Measurements from ENCODE around the gene ITM2B. TPM values are rescaled to one million over a fixed set of nuclear protein-coding genes. Genes with fewer than 3 reads are reported as not detected.

The ITM2B gene
- total and polyA plus RNA-seq, 2 donors (not counting 1 experiment from before 2014, with no cell fraction given): 122 to 177 TPM

DNA sequence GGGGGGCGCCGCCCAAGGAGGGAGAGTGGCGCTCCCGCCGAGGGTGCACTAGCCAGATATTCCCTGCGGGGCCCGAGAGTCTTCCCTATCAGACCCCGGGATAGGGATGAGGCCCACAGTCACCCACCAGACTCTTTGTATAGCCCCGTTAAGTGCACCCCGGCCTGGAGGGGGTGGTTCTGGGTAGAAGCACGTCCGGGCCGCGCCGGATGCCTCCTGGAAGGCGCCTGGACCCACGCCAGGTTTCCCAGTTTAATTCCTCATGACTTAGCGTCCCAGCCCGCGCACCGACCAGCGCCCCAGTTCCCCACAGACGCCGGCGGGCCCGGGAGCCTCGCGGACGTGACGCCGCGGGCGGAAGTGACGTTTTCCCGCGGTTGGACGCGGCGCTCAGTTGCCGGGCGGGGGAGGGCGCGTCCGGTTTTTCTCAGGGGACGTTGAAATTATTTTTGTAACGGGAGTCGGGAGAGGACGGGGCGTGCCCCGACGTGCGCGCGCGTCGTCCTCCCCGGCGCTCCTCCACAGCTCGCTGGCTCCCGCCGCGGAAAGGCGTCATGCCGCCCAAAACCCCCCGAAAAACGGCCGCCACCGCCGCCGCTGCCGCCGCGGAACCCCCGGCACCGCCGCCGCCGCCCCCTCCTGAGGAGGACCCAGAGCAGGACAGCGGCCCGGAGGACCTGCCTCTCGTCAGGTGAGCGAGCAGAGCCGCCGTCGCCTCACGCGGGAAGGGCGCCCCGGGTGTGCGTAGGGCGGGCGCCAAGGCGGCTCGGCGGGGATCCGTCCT lies 70.5 kb downstream of the ITM2B start, which contains the start of gene RB1:
Gene RB1 (plus strand): TSS at position 393 of the 784 bp plus-strand sequence. CDS start 162 bp downstream, at position 555.
- Histone ChIP-seq H4K20me1 (ENCODE audit: control insufficient read depth, insufficient read depth, low read length, poor library complexity, severe bottlenecking) (no peaks in the 10 kb centered on the region), H3K27ac (ENCODE audit: low read length in 2 of 2) (peak within 1 kb of the TSS; percentile 99 to 100), H3K36me3 (replicated peaks in 1 of 2; ENCODE audit: control extremely low read depth in 1 of 2, control insufficient read depth in 1 of 2, extremely low read depth in 1 of 2, insufficient read depth in 2 of 2, low read length in 1 of 2) (peaks cover 2 to 27% of the 10 kb centered on the region in 2 experiments), H3K4me3 (ENCODE audit: control extremely low read depth in 1 of 5, extremely low read depth in 1 of 5, insufficient read depth in 1 of 5, low read depth in 2 of 5, low read length in 4 of 5) (peak within 1 kb of the TSS; percentile 70 to 98 (median 89)), H3K9me3 (ENCODE audit: control extremely low read depth in 1 of 3, control insufficient read depth in 2 of 3, insufficient read depth in 1 of 3, low read length in 2 of 3) (peaks cover 0 to 15% (median 8%) of the 10 kb centered on the region in 3 donors), H3K4me1 (ENCODE audit: control insufficient read depth in 2 of 2, insufficient read depth in 2 of 2, low read length in 2 of 2) (peaks cover 22 to 26% of the 10 kb centered on the region in 2 donors), H2AFZ (ENCODE audit: insufficient read depth, low read depth, low read length, poor library complexity, severe bottlenecking) (peak within 1 kb of the TSS; percentile 91), H3K9ac (ENCODE audit: low read length) (peak within 1 kb of the TSS; percentile 99), H3K27me3 (replicated peaks in 1 of 4; ENCODE audit: control extremely low read depth in 1 of 4, control insufficient read depth in 3 of 4, insufficient read depth in 4 of 4, low read length in 3 of 4) (no peaks in the 10 kb centered on the region), H3K4me2 (replicated peaks; ENCODE audit: low read depth, low read length, poor library complexity, severe bottlenecking) (peak within 1 kb of the TSS; percentile 92), H3K79me2 (ENCODE audit: control insufficient read depth, insufficient read depth, low read length) (peaks cover 39% of the 10 kb centered on the region)
- ChIA-PET POLR2A (interaction anchor here (0.8 to 1.7 kb wide), 9 partner anchors 16 to 229 kb away, joined by 3 to 11 read pairs (median 5); partner anchors contain the start of genes ITM2B, MED4 and RCBTB2), CTCF (interaction anchor here (1.1 to 1.7 kb wide), 6 partner anchors 17 to 176 kb away, joined by 3 to 8 read pairs (median 5); no protein-coding TSS in a partner anchor)
- DNase-seq (peak; percentile 97), ATAC-seq (ENCODE audit: low read depth) (peak; percentile 69)
- no peaks in the 10 kb centered on the region for H3K27me3 Mint-ChIP-seq
- TF ChIP-seq, protein P1, sequence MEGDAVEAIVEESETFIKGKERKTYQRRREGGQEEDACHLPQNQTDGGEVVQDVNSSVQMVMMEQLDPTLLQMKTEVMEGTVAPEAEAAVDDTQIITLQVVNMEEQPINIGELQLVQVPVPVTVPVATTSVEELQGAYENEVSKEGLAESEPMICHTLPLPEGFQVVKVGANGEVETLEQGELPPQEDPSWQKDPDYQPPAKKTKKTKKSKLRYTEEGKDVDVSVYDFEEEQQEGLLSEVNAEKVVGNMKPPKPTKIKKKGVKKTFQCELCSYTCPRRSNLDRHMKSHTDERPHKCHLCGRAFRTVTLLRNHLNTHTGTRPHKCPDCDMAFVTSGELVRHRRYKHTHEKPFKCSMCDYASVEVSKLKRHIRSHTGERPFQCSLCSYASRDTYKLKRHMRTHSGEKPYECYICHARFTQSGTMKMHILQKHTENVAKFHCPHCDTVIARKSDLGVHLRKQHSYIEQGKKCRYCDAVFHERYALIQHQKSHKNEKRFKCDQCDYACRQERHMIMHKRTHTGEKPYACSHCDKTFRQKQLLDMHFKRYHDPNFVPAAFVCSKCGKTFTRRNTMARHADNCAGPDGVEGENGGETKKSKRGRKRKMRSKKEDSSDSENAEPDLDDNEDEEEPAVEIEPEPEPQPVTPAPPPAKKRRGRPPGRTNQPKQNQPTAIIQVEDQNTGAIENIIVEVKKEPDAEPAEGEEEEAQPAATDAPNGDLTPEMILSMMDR (IDR thresholded peaks at IDR 0.05): no peak
- TF ChIP-seq EZH2 (IDR thresholded peaks at IDR 0.05; ENCODE audit: borderline replicate concordance, insufficient read depth, low read depth, low read length, poor library complexity, severe bottlenecking): no peak
- peaks cover 34% of the 10 kb centered on the region for H3K4me1 Mint-ChIP-seq
- WGBS (ENCODE audit: insufficient coverage): under 1% methylated on average over 96 of the region's 96 CpGs
- peak within 1 kb of the TSS; percentile 100 for H3K27ac Mint-ChIP-seq
- intact Hi-C loops (cut with micrococcal nuclease): loop anchor here (1.0 to 2.0 kb wide), 9 partner anchors 15 to 673 kb away; partner anchors contain the start of gene ITM2B
- H3K9me3 Mint-ChIP-seq (ENCODE audit: insufficient read depth): peaks cover 2% of the 10 kb centered on the region
- peak within 1 kb of the TSS; percentile 99 for H3K4me3 Mint-ChIP-seq
